Upper lobe of left lung (tissue), 4 donors: Measurements from ENCODE around the gene SGK2.

ENCODE experiments used
- CTCF ChIP-seq, 6 experiments: fragments of 450-650 bp in 4 of 6; fragments of 200-600 bp in 2 of 6; sonication (generic) in 2 of 6; IDR thresholded peaks; one replicate each; pipeline ENCODE4 v1.5.1; 2016 to 2019; ENCODE audit warnings: antibody characterized with exemption in 6 of 6
- EP300 ChIP-seq, 4 donors: sonication (generic); formaldehyde crosslinking; IDR thresholded peaks; one replicate each; pipeline ENCODE4 v1.5.1; 2017; ENCODE audit warnings: antibody characterized with exemption in 4 of 4, control low read depth in 2 of 4
- POLR2A ChIP-seq, 4 donors: fragments of 450-650 bp; IDR thresholded peaks; one replicate each; pipeline ENCODE4 v1.5.1; 2016 to 2017; ENCODE audit warnings: antibody characterized with exemption in 4 of 4, mild to moderate bottlenecking in 2 of 4
- POLR2AphosphoS5 ChIP-seq, 2 donors: sonication (generic); formaldehyde crosslinking; IDR thresholded peaks; one replicate each; pipeline ENCODE4 v1.5.1; 2017; ENCODE audit warnings: antibody characterized with exemption in 2 of 2

DNA sequence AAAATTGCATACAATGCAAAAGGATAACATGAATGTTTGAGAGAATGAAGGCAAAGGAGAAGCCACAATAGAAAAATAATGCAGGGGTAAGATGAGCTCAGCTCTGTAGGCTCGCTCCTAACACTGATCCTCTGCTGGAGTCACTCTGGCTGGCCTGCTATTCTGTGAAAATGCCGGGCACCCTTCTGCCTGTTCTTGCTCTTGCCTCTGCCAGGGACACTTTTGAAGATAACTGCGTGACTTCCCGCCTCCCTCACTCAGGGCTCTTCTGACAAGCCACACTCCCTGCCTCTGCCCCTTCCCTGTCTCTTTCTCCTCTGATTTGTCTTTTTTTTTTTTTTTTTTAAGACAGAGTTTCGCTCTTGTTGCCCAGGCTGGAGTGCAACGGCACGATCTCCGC lies 72.8 kb downstream of the SGK2 start:
- TF ChIP-seq CTCF (IDR thresholded peaks at IDR 0.05) (no peak), POLR2AphosphoS5 (IDR thresholded peaks at IDR 0.05) (no peak), EP300 (IDR thresholded peaks at IDR 0.05) (no peak), POLR2A (IDR thresholded peaks at IDR 0.05) (no peak)
